WERI-Rb-1 (cell line): Measurements from ENCODE around the gene ARL15.
A peak's percentile ranks its signal among the peaks of the same experiment; 100 is the strongest.

Source experiments
- DNase-seq: peaks from one replicate; pipeline ENCODE4 v3.0.0-alpha.2; 2020
- H3K27ac ChIP-seq: fragments of 250-450 bp; sonication (Bioruptor Pico); 2 replicates; pipeline ENCODE4 v1.5.1; 2020; ENCODE audit warnings: mild to moderate bottlenecking, moderate library complexity
- H3K27me3 ChIP-seq: fragments of 250-450 bp; sonication (Bioruptor Pico); 2 replicates; pipeline ENCODE4 v1.5.1; 2021; ENCODE audit warnings: mild to moderate bottlenecking, low read depth, moderate library complexity; ENCODE audit not compliant: insufficient read depth, severe bottlenecking
- H3K36me3 ChIP-seq: fragments of 250-450 bp; sonication (Bioruptor Pico); 2 replicates; pipeline ENCODE4 v1.5.1; 2020; ENCODE audit warnings: mild to moderate bottlenecking, moderate library complexity
- H3K4me3 ChIP-seq: 2 replicates; pipeline ENCODE4 v1.5.1; 2011; ENCODE audit warnings: low read depth, mild to moderate bottlenecking, control low read depth, low read length
- H3K9me3 ChIP-seq: fragments of 250-450 bp; sonication (Bioruptor Pico); 2 replicates; pipeline ENCODE4 v1.5.1; 2021; ENCODE audit warnings: mild to moderate bottlenecking, moderate library complexity; ENCODE audit not compliant: severe bottlenecking
- TF ChIP-seq, protein P1 (sequence below): IDR thresholded peaks from 2 replicates; pipeline ENCODE4 v1.5.1; 2011; ENCODE audit warnings: low read depth, mild to moderate bottlenecking, control low read depth, inconsistent platforms, low read length

ARL15 gene

DNA sequence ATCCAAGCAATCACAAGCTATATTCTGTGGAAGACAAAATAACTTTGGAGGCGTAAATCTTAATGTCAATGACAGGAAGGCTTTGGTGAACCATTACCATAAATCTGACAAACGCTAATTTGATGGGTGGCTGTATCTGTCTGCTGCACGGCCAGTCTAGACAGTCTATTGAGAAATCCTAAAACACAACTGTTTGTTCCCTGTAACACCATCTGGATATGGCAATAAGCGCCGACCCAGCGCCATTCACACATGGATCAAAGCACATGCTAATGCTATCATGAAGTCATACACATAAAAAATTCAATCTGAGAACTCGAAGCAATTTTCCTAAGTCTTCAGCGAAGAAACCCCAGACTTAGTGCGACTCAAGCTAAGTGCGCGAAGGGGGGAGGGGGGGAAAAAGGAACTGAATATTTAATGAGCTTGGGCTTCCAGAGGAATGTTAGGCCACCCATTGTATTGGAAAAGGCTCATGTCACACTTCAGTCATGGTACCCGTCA is 95.1 kb downstream of the ARL15 start:
- H3K9me3 ChIP-seq = no peaks in the 10 kb centered on the region
- no peaks in the 10 kb centered on the region for H3K36me3 ChIP-seq
- no peak overlapping the region for H3K4me3 ChIP-seq
- TF ChIP-seq, protein P1, sequence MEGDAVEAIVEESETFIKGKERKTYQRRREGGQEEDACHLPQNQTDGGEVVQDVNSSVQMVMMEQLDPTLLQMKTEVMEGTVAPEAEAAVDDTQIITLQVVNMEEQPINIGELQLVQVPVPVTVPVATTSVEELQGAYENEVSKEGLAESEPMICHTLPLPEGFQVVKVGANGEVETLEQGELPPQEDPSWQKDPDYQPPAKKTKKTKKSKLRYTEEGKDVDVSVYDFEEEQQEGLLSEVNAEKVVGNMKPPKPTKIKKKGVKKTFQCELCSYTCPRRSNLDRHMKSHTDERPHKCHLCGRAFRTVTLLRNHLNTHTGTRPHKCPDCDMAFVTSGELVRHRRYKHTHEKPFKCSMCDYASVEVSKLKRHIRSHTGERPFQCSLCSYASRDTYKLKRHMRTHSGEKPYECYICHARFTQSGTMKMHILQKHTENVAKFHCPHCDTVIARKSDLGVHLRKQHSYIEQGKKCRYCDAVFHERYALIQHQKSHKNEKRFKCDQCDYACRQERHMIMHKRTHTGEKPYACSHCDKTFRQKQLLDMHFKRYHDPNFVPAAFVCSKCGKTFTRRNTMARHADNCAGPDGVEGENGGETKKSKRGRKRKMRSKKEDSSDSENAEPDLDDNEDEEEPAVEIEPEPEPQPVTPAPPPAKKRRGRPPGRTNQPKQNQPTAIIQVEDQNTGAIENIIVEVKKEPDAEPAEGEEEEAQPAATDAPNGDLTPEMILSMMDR = no peak
- DNase-seq = peak; percentile 64
- H3K27me3 ChIP-seq = no peaks in the 10 kb centered on the region
- no peak overlapping the region for H3K27ac ChIP-seq

DNA sequence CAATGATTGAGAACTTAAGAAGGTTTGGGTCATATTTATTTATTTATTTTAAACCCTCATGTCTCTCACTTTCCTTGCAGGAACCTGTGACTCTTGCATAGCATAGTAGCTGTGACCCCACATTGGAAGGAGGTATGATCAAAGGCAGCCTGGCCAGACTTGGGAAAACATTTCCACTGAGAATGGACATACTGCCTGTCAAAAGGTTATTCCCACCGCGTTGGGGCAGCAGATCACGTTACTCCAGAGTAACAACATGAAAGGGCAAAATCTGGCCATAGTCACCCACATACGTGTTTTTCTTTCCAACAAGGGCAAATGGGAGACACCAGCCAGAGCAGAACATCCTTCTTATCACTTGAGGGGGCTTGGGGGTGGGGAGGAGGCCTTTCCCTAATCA is 95.7 kb downstream of the ARL15 start:
- H3K27ac ChIP-seq = peak overlapping the region; percentile 33; the same call in 1 of the 2 replicates

DNA sequence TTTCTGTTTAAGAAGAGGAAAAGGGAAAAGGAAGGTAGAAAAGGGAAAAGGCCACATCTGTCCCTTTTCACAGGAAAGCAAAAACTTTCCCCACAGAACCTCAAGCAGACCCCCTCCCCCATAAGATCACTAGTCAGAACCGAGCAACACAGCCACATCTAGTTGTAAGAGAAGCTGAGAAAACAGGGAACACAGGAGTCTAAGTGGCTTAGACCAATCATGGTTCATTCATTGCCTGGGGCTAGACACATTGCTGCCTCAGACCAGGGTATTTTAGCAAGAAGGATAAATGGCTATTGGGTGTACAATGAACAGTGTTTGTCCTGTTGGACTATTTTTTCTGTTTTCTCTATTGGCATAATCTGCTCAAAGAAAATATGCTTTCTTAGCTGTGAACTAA is 98.0 kb downstream of the ARL15 start:
- DNase-seq = no peak
- no peaks in the 10 kb centered on the region for H3K36me3 ChIP-seq
- H3K9me3 ChIP-seq = no peaks in the 10 kb centered on the region
- no peak overlapping the region for H3K27ac ChIP-seq
- H3K27me3 ChIP-seq = no peaks in the 10 kb centered on the region
- TF ChIP-seq, protein P1 = no peak
- no peak overlapping the region for H3K4me3 ChIP-seq

More for the DNA sequence above, 95.7 kb downstream of the ARL15 start:
- Histone ChIP-seq H3K27me3 (no peaks in the 10 kb centered on the region), H3K9me3 (no peaks in the 10 kb centered on the region), H3K36me3 (no peaks in the 10 kb centered on the region), H3K4me3 (no peak overlapping the region)
- DNase-seq = peak; percentile 9
- TF ChIP-seq, protein P1 = no peak

DNA sequence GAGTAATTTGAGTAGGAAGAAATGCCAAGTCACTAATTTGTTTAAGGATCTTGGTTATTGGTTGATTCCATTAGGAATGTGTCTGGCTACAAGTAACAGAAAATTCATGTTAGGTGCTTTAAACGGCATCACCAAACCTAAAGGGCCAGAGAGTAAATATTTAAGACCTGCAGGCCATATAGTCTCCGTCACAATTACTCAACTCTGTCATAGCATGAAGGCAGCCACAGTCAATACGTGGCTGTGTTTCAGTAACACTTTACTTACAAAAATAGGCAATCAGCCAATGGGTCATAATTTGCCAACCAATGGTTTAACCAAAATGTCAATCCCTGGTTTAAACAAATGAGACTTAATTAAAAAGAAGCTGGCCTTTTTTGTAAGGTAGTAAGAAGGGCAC is 98.5 kb downstream of the ARL15 start:
- TF ChIP-seq, protein P1 = no peak

DNA sequence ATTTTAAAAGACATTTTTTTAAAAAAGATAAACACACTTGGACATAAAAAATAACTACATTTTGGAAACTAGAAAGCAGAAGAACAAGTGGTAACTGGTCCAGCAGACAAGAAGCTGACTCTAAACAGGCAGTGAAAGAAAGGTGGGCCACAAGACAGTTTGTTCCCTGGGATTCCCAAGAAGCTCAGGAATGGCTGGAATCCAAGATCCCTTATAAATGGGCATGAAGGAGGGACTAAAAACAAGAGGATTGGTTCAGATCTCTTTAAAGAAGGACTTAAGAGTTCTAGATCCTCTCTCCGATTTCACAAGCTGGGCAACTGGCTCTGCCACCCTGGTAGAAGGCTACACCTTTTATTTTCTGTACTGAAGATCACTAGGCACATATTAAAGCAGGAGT is 102.8 kb downstream of the ARL15 start:
- Histone ChIP-seq H3K36me3 (no peaks in the 10 kb centered on the region), H3K27me3 (no peaks in the 10 kb centered on the region), H3K9me3 (no peaks in the 10 kb centered on the region), H3K27ac (no peak overlapping the region), H3K4me3 (no peak overlapping the region)
- no peak for DNase-seq
- TF ChIP-seq, protein P1 = no peak

More for the DNA sequence above, 98.5 kb downstream of the ARL15 start:
- no peak overlapping the region for H3K4me3 ChIP-seq
- no peak overlapping the region for H3K27ac ChIP-seq
- H3K9me3 ChIP-seq = no peaks in the 10 kb centered on the region
- H3K27me3 ChIP-seq = no peaks in the 10 kb centered on the region
- no peak for DNase-seq
- no peaks in the 10 kb centered on the region for H3K36me3 ChIP-seq

DNA sequence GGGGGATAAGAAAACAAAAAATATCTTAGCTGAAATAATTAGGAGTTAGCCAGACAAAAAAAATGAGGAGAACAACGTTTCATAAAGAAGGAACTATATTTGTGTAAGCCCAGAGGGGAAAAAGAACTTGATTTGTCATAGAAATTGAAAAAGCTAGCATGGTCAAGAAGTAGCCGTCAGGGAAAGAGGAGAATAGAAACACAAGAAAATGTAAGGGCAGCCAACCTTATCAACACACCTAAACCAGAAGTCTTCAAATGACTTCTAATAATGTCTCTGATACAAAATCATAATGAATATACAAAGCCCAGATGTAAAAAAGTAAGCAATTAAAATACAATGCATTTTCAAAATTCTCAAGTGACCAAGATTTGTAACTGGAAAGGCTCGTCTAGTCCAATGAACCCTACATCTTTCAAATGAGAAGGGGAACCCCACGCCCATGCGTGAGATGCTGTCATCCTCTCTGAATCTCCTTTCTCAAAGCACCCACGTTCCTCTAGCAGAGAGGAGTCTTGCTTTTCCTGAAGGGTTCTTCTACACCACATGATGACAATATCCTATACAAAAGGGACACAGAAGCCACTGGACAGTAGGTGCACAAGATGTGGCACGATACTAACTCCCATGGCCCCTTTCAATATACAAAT is 103.7 kb downstream of the ARL15 start:
- Histone ChIP-seq H3K9me3 (no peaks in the 10 kb centered on the region), H3K36me3 (no peaks in the 10 kb centered on the region), H3K27ac (no peak overlapping the region), H3K4me3 (no peak overlapping the region), H3K27me3 (no peaks in the 10 kb centered on the region)
- TF ChIP-seq, protein P1 = no peak
- DNase-seq = no peak
